ENCODE measurements around the gene MZT2A. TPM values are rescaled to one million over a fixed set of nuclear protein-coding genes. Genes with fewer than 3 reads are reported as not detected.

MZT2A gene
- 66.0 and 153 TPM in 2 replicates for total RNA-seq

GRCh38 chr2:131492015-131492417 lies at the start of gene MZT2A:
MZT2A (minus strand) TSS chr2:131492397; CDS start chr2:131492376, 21 bp downstream.

GRCh38 chr2:131527131-131528001 lies 35.2 kb upstream of the MZT2A start, which contains the start of gene CCDC74A:
CCDC74A (plus strand) TSS chr2:131527888; CDS start chr2:131527971, 83 bp downstream.

GRCh38 chr2:131475831-131476230 lies 16.4 kb downstream of the MZT2A start, which contains the start of gene TUBA3D:
TUBA3D (plus strand) TSS chr2:131476119; CDS start chr2:131476200, 81 bp downstream.

Other genes with a start within 250 kb of the MZT2A start
- gene RAB6D, start 128.2 kb downstream of the MZT2A start, total RNA-seq: not detected in 2 replicates
- 0.39 and 1.7 TPM in 2 replicates for gene TUBA3D, start 16.3 kb downstream of the MZT2A start, total RNA-seq
- 5.2 and 5.5 TPM in 2 replicates for gene CCDC74A, start 35.5 kb upstream of the MZT2A start, total RNA-seq

Data from placental epithelial cell (primary cell).